GM23338 (cell line): ENCODE data around the gene ELP2.

Experiments used
- CREB1 ChIP-seq: fragments of 250-450 bp; sonication (Bioruptor Pico); IDR thresholded peaks from 2 replicates; pipeline ENCODE4 v1.5.0; 2020; ENCODE audit warnings: low read depth, mild to moderate bottlenecking, moderate library complexity
- CTCF ChIP-seq, 2 experiments: fragments of 200-600 bp in 1 of 2; sonication (generic) in 1 of 2; conservative IDR thresholded peaks; 2 replicates each; pipeline versions ENCODE4 v1.5.1 to v1.6.1; 2016 to 2017; ENCODE audit warnings: antibody characterized with exemption in 2 of 2, low read depth in 2 of 2, mild to moderate bottlenecking in 2 of 2, moderate library complexity in 1 of 2
- EZH2 ChIP-seq: fragments of 200-600 bp; sonication (generic); IDR thresholded peaks from one replicate; pipeline ENCODE4 v1.8.0; 2017; ENCODE audit warnings: antibody characterized with exemption, mild to moderate bottlenecking, low read depth; ENCODE audit not compliant: unreplicated experiment
- JUNB ChIP-seq: IDR thresholded peaks from one replicate; pipeline ENCODE4 v1.6.1; 2016; ENCODE audit warnings: antibody characterized with exemption; ENCODE audit not compliant: unreplicated experiment
- POLR2AphosphoS5 ChIP-seq: IDR thresholded peaks from 2 replicates; pipeline ENCODE4 v1.6.1; 2016; ENCODE audit warnings: antibody characterized with exemption, low read depth
- ZNF114 ChIP-seq: fragments of 250-450 bp; sonication (Bioruptor Pico); IDR thresholded peaks from 2 replicates; pipeline ENCODE4 v1.5.0; 2020; ENCODE audit warnings: mild to moderate bottlenecking, moderate library complexity

GRCh38 chr18:36114738-36115137 lies 15.0 kb upstream of the ELP2 start:
- TF ChIP-seq JUNB (no peak), CTCF (conservative IDR thresholded peaks at IDR 0.05; ENCODE audit: low read depth in 2 of 2) (no peak), POLR2AphosphoS5 (no peak), CREB1 (CRISPR knock-in tag) (no peak), EZH2 (no peak), ZNF114 (CRISPR knock-in tag) (no peak)
